Activated CD4-positive, alpha-beta T cell treated with anti-CD3 and anti-CD28 coated beads, Interleukin-2, amount 50 U/mL, for 24 hours (primary cell): ENCODE results near the gene RNF111.
"Not testable (repeated sequence)": the region's sequence is repeated elsewhere in the genome, so short reads cannot be mapped to it uniquely, and the experiment has no call there.

Experiments
- DNase-seq, 2 donors: peaks; one replicate each; pipeline ENCODE4 v3.0.0-alpha.2; 2020; ENCODE audit warnings: low read depth in 1 of 2, low spot score in 1 of 2

RNF111 gene

DNA sequence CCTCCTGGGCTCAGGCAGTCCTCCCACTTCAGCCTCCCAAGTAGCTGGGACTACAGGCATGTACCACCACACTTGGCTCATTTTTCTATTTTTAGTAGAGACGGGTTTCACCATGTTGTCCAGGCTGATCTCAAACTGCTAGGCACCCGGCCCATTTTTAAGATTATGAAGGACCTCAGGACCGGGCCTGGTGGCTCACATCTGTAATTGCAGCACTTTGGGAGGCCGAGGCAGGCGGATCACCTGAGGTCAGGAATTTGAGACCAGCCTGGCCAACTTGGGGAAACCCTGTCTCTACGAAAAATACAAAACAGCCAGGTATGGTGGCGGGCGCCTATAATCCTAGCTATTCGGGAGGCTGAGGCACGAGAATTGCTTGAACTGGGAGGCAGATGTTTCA is 12.8 kb downstream of the RNF111 start:
- not testable (repeated sequence) for DNase-seq

GRCh38 chr15:59001946-59002345 is 14.5 kb downstream of the RNF111 start:
- no peak for DNase-seq

DNA sequence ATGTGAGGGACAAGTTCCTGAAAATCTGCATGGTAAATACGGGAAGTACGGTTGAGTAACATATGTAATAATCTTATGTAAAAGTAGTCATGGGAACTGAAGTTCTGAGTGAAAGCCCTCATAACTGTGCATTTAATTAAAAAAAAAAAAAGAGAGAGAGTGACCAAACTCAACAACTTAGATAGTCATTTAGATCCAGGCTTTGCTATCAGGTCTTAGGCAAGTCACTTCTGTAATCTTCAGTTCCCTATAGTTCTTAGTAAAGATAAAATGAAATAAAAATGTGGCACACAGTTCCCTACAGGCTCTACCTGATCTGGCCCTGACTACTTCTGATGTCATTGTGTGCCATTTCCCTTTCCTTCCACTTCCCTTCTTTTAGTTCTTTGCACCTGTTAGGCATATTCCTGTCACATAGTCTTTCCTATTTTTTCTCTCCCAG is 15.0 kb downstream of the RNF111 start:
- DNase-seq: no peak

GRCh38 chr15:59005579-59005978 is 18.1 kb downstream of the RNF111 start:
- DNase-seq: no peak

DNA sequence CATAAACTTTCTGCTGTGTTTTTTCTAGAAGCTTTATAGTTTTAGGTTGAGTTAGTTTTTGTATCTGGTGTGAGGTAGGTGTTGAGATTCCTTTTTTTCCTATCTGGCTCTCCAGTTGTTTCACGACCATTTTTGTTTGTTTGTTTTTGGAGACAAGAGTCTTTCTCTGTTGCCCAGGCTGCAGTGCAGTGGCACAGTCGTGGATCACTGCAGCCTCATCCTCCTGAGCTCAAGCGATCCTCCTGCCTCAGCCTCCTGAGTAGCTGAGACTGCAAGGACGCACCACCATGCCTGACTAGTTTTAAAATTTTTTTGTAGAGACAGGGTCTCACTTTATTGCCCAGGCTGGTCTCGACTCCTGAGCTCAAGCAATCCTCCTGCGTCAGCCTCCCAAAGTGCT is 20.6 kb downstream of the RNF111 start:
- DNase-seq: no peak

DNA sequence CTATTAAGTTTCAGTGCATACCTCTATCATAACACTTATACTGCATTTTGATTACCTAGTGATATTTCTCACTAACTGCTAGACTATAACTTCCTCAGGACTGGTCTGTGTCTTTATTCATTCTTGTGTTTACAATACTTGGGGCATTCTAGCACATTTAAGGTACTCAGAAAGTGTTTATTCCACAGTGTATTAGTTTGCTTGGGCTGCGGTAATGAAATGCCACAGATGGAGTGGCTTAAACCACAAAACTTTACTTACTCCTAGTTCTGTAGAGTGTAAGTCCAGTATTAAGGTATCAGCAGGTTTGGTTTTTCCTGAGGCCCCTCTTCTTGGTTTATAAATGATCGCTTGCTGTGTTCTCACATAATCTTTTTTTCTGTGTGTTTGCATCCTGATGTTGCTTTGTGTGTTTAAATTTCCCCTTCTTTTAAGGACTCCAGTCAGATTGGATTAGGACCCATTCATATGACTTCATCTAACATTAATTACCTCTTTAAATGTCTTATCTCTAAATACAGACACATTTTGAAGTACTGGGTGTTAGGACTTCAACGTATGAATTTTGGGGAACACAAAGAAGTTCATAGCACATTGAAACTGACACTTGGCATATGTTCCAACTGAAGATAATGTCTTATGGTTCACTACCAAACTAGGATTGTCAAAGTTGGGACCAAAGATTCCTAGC is 23.9 kb downstream of the RNF111 start:
- DNase-seq: no peak

- no peak for DNase-seq
Measured at GRCh38 chr15:59013246-59013873, 25.9 kb downstream of the RNF111 start.

- DNase-seq: no peak
Measured at GRCh38 chr15:59014068-59014467, 26.6 kb downstream of the RNF111 start.

DNA sequence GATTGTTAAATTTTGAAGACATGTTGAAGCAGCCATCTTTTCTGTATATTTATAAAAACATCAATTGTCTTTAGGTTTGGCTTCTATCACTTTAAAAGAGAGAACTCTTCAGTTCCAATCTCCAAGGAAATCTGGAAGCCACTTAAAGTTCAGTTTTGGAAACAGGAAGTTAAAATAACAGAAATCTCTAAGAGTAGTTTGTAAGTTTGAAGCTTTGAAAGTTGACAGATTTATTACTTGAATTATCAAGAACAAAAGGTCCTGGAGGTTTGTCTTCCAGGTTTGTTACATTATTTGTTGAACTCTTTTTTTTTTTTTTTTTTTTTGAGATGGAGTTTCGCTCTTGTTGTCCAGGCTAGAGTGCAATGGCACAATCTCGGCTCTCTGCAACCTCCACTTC is 30.0 kb downstream of the RNF111 start:
- no peak for DNase-seq

GRCh38 chr15:59018833-59019232 is 31.4 kb downstream of the RNF111 start:
- DNase-seq: no peak

DNA sequence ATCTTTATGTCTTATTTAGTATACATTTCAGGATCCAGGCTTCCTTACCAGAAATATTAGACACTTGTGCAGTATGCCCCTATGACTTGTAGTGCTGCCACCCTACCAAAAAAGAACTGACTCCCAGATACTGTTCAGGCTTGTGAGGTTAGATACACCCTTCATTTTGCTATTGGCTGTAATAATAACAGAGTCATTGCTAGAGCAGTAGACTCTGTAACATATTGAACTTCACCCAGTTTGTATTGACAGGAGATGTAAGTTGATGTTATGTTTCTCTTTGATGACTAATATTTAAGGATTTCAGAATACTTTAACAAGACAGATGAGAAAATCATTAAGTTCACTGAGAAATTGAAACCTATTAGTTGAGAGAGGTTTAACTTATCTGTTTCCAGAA is 32.9 kb downstream of the RNF111 start:
- DNase-seq: no peak

- no peak for DNase-seq
Measured at GRCh38 chr15:59022188-59022587, 34.7 kb downstream of the RNF111 start.

DNA sequence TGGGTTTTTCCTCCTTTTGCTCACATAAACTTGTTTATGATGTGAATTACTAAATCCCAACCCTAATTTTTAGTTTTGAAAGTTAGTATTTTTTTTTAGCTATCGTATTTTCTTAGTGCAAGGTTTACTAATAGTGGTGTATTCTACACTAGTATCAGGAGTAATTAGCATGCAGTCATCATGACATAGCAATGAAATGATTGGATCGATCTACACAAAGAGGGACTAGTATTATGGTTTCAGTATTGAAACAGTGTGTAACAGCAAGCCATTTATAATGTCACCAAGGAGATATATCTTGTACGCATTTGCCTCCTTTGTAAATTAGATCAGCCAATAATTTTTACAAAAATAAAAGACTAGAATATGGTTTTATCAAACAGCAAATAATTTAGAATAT is 38.7 kb downstream of the RNF111 start:
- DNase-seq: no peak

GRCh38 chr15:59028387-59028955 is 41.0 kb downstream of the RNF111 start:
- DNase-seq: no peak

GRCh38 chr15:59029554-59029953 is 42.1 kb downstream of the RNF111 start:
- no peak for DNase-seq

DNA sequence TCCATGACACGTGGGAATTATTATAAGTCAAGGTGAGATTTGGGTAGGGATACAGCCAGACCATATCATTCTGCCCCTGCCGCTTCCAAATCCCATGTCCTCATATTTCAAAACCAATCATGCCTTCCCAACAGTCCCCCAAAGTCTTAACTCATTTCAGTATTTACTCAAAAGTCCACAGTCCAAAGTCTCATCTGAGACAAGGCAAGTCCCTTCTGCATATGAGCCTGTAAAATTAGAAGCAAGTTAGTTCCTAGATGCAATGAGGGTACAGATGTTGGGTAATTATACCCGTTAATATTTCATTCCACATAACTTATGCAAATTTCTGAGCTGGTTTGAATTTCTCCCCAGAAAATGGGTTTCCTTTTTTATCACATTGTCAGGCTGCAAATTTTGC is 47.7 kb downstream of the RNF111 start:
- DNase-seq: no peak

DNA sequence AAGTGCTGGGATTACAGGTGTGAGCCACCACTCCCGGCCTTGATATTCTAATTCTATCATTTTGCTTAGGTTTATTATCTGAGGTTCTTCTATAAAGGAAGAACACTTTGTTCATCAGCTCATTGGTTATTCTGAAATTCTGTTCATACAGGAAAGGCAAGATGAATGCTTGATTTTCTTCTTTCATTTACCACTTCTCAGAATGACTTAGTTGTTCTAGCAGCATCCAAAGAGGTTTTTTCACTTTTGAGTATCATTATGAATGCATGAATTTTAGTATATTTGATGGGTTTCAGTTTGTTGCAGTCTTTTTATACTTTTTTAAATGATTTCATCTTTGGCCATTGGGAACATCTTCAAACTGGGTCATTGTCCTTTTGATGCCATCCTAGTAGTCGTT is 51.8 kb downstream of the RNF111 start:
- no peak for DNase-seq

DNA sequence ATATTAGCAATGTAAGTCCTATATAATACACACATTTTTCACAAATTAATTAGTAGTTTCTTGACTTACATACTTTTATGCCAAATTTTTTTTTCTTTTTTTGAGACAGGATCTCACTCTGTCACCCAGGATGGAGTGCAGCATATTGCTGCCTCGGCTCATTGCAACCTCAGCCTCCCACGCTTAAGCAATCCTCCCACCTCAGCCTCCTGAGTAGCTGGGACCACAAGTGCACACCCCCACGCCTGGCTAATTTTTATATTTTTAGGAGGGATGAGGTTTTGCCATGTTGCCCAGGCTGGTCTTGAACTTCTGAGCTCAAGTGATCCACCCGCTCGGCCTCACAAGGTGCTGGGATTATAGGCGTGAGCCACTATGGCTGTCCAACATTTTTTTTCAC is 54.6 kb downstream of the RNF111 start:
- DNase-seq: no peak

DNA sequence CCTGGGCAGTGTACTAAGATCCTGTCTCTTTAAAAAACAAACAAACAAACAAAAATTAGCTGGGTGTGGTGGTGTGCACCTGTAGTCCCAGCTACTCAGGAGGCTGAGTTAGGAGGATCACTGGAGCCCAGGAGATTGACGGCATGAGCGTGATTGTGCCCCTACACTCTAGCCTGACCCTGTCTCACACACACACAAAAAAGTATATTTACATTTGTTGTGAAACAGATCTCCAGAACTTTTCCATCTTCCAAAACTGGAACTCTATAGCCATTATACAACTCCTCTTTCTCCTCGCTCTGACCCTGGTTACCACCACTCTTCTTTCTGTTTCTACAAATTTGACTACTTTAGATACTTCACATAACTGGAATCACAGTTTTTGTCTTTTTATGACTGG is 61.4 kb downstream of the RNF111 start:
- no peak for DNase-seq

DNA sequence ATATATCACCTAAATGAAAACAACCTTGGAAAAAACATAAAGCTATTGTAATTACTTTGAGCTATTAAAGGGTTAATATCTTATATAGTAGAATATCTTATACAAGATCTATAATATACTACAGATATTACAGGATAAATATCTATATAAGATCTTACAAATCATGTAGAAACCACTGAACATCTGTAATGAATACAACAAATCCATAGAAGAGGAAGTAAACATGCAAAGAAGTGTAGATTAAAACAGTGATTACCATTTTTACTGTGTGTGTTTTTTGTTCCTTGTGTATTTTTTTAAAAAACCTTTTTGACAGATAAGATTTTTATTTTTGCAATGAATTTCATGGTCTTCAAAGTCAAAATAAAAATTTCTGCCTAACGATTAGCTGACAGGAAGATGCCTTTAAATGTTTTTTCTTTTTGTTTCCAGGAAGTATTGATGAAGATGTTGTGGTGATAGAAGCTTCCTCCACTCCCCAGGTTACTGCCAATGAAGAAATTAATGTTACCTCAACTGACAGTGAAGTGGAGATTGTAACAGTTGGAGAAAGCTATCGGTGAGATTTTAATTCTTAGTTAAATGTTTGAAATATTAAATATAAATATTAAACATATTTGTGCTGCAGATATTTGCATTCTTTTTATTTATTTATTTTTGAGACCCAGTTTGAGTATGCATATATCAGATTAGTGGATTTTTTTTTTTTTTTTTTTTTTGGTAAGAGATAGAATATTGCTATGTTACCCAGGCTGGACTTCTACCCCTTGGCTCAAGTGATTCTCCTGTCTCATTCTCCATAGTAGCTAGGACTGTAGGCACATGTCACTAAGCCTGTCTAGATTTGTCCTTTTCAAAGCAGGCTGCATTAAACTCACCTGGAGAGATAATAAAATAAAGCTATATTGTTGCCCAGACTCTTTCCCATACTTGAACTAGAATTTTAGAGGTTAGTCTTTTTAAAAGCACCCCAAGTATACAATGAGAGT is 64.7 kb downstream of the RNF111 start:
- DNase-seq: no peak

GRCh38 chr15:59052915-59053407 is 65.5 kb downstream of the RNF111 start:
- DNase-seq: no peak
